MM.1S (cell line): ENCODE measurements around the gene LSM14B.

Experiments
- DNase-seq: peaks from one replicate; pipeline ENCODE4 v3.0.0-alpha.2; 2015
- H2AFZ ChIP-seq: fragments of 300-600 bp; sonication (generic); 2 replicates; pipeline ENCODE4 v1.6.0; 2016; ENCODE audit warnings: antibody characterized with exemption, low read length
- H3F3A ChIP-seq: fragments of 300-600 bp; sonication (generic); 2 replicates; pipeline ENCODE4 v1.6.1; 2016; ENCODE audit warnings: mild to moderate bottlenecking, antibody characterized with exemption, low read length, moderate library complexity, mixed read lengths; ENCODE audit not compliant: insufficient read depth
- H3K27ac ChIP-seq: fragments of 300-600 bp; sonication (generic); 2 replicates; pipeline ENCODE4 v1.5.1; 2016; ENCODE audit warnings: mild to moderate bottlenecking, low read length
- H3K27me3 ChIP-seq: fragments of 300-600 bp; sonication (generic); replicated peaks from 2 replicates; pipeline ENCODE4 v1.6.0; 2016; ENCODE audit warnings: low read length; ENCODE audit not compliant: insufficient read depth
- H3K36me3 ChIP-seq: fragments of 300-600 bp; sonication (generic); replicated peaks from 2 replicates; pipeline ENCODE4 v1.6.1; 2016; ENCODE audit warnings: mild to moderate bottlenecking, low read length, mixed read lengths; ENCODE audit not compliant: insufficient read depth
- H3K4me1 ChIP-seq: fragments of 300-600 bp; sonication (generic); 2 replicates; pipeline ENCODE4 v1.6.1; 2016; ENCODE audit warnings: low read length, mixed read lengths
- H3K4me2 ChIP-seq: fragments of 300-600 bp; sonication (generic); 2 replicates; pipeline ENCODE4 v1.6.0; 2016; ENCODE audit warnings: low read depth, low read length
- H3K4me3 ChIP-seq: fragments of 300-600 bp; sonication (generic); 2 replicates; pipeline ENCODE4 v1.5.1; 2016; ENCODE audit warnings: low read length, mixed read lengths
- H3K79me2 ChIP-seq: fragments of 300-600 bp; sonication (generic); 2 replicates; pipeline ENCODE4 v1.6.1; 2016; ENCODE audit warnings: mixed run types, low read length, mixed read lengths
- H3K9ac ChIP-seq: fragments of 300-600 bp; sonication (generic); 2 replicates; pipeline ENCODE4 v1.6.1; 2016; ENCODE audit warnings: low read length, mixed read lengths
- H3K9me2 ChIP-seq: fragments of 300-600 bp; sonication (generic); replicated peaks from 2 replicates; pipeline ENCODE4 v1.6.1; 2016; ENCODE audit warnings: mild to moderate bottlenecking, low read length, mixed read lengths; ENCODE audit not compliant: insufficient read depth
- H3K9me3 ChIP-seq: fragments of 300-600 bp; sonication (generic); replicated peaks from 2 replicates; pipeline ENCODE4 v1.6.1; 2016; ENCODE audit warnings: mild to moderate bottlenecking, low read length, mixed read lengths; ENCODE audit not compliant: insufficient read depth
- H4K20me1 ChIP-seq: fragments of 300-600 bp; sonication (generic); 2 replicates; pipeline ENCODE4 v1.6.1; 2016; ENCODE audit warnings: mild to moderate bottlenecking, low read length, moderate library complexity, mixed read lengths; ENCODE audit not compliant: insufficient read depth
- CTCF ChIP-seq: fragments of 300-600 bp; sonication (generic); IDR thresholded peaks from 2 replicates; pipeline ENCODE4 v1.5.1; 2016; ENCODE audit warnings: antibody characterized with exemption, low read length, mixed read lengths
- EZH2 ChIP-seq: fragments of 300-600 bp; sonication (generic); optimal IDR thresholded peaks from 2 replicates; pipeline ENCODE3; 2017; ENCODE audit warnings: low read depth, mild to moderate bottlenecking, antibody characterized with exemption, low read length, mixed read lengths
- EZH2phosphoT487 ChIP-seq: fragments of 300-600 bp; sonication (generic); IDR thresholded peaks from 2 replicates; pipeline ENCODE4 v1.6.1; 2018; ENCODE audit warnings: antibody characterized with exemption, low read length

Gene LSM14B

GRCh38 chr20:62138204-62138543 lies 15.9 kb downstream of the LSM14B start:
- peaks cover 39% of the 10 kb centered on the region for H3F3A ChIP-seq
- no peaks in the 10 kb centered on the region for H3K9me2 ChIP-seq
- peaks cover 10% of the 10 kb centered on the region for H3K4me1 ChIP-seq
- no peaks in the 10 kb centered on the region for H3K9me3 ChIP-seq
- no peaks in the 10 kb centered on the region for H3K27me3 ChIP-seq
- TF ChIP-seq EZH2phosphoT487, result no peak
- no peak for TF ChIP-seq EZH2
- TF ChIP-seq CTCF, result no peak
- H3K79me2 ChIP-seq, result peaks cover 62% of the 10 kb centered on the region
- H3K27ac ChIP-seq, result no peak overlapping the region
- H3K4me3 ChIP-seq, result no peak overlapping the region
- no peak overlapping the region for H3K4me2 ChIP-seq
- DNase-seq, result no peak
- H3K9ac ChIP-seq, result no peak overlapping the region
- no peak overlapping the region for H2AFZ ChIP-seq
- H3K36me3 ChIP-seq, result peaks cover 13% of the 10 kb centered on the region
- H4K20me1 ChIP-seq, result peaks cover 28% of the 10 kb centered on the region

- H3K79me2 ChIP-seq, result peaks cover 62% of the 10 kb centered on the region
- no peak for DNase-seq
- H3K9me3 ChIP-seq, result no peaks in the 10 kb centered on the region
- H4K20me1 ChIP-seq, result peaks cover 28% of the 10 kb centered on the region
- peaks cover 10% of the 10 kb centered on the region for H3K4me1 ChIP-seq
- TF ChIP-seq CTCF (no peak), EZH2 (no peak), EZH2phosphoT487 (no peak)
- peaks cover 35% of the 10 kb centered on the region for H3F3A ChIP-seq
- H3K4me2 ChIP-seq, result no peak overlapping the region
- no peaks in the 10 kb centered on the region for H3K9me2 ChIP-seq
- H2AFZ ChIP-seq, result no peak overlapping the region
- H3K9ac ChIP-seq, result no peak overlapping the region
- H3K27me3 ChIP-seq, result no peaks in the 10 kb centered on the region
- peaks cover 13% of the 10 kb centered on the region for H3K36me3 ChIP-seq
- no peak overlapping the region for H3K27ac ChIP-seq
- H3K4me3 ChIP-seq, result no peak overlapping the region
Measured at GRCh38 chr20:62138912-62139311, 16.6 kb downstream of the LSM14B start.

- Histone ChIP-seq H3K79me2 (peaks cover 67% of the 10 kb centered on the region), H2AFZ (no peak overlapping the region), H3K4me2 (no peak overlapping the region), H3K27ac (no peak overlapping the region), H3K4me3 (no peak overlapping the region), H4K20me1 (peaks cover 29% of the 10 kb centered on the region), H3K36me3 (peaks cover 13% of the 10 kb centered on the region), H3K9ac (no peak overlapping the region), H3K4me1 (peaks cover 12% of the 10 kb centered on the region), H3K9me3 (no peaks in the 10 kb centered on the region), H3F3A (peaks cover 37% of the 10 kb centered on the region), H3K9me2 (no peaks in the 10 kb centered on the region), H3K27me3 (no peaks in the 10 kb centered on the region)
- no peak for DNase-seq
- TF ChIP-seq EZH2phosphoT487 (no peak), CTCF (no peak), EZH2 (no peak)
Measured at GRCh38 chr20:62139636-62140035, 17.4 kb downstream of the LSM14B start.
